Vagina (tissue), 2 donors: Measurements from ENCODE around the gene RALGAPA2.

Experiments
- CTCF ChIP-seq, 3 experiments: fragments of 450-650 bp in 2 of 3; fragments of 200-600 bp in 1 of 3; sonication (generic) in 1 of 3; IDR thresholded peaks; one replicate each; pipeline ENCODE4 v1.5.1; 2017 to 2019; ENCODE audit warnings: antibody characterized with exemption in 3 of 3, mild to moderate bottlenecking in 2 of 3, moderate library complexity in 2 of 3
- POLR2A ChIP-seq, 2 donors: fragments of 450-650 bp; IDR thresholded peaks; one replicate each; pipeline ENCODE4 v1.6.1; 2017; ENCODE audit warnings: antibody characterized with exemption in 2 of 2, mild to moderate bottlenecking in 2 of 2, moderate library complexity in 2 of 2
- POLR2AphosphoS5 ChIP-seq, 2 donors: sonication (generic); formaldehyde crosslinking; IDR thresholded peaks; one replicate each; pipeline ENCODE4 v1.9.0; 2017; ENCODE audit warnings: antibody characterized with exemption in 2 of 2, mild to moderate bottlenecking in 2 of 2, low read depth in 1 of 2; ENCODE audit not compliant: insufficient read depth in 1 of 2

GRCh38 chr20:20436689-20437088 is 275.8 kb downstream of the RALGAPA2 start:
- TF ChIP-seq POLR2A (IDR thresholded peaks at IDR 0.05) (no peak), CTCF (IDR thresholded peaks at IDR 0.05) (no peak), POLR2AphosphoS5 (IDR thresholded peaks at IDR 0.05; ENCODE audit: insufficient read depth in 1 of 2, low read depth in 1 of 2) (no peak)
